H9 (cell line): ENCODE results near the gene GSTO1. TPM values are rescaled to one million over a fixed set of nuclear protein-coding genes. Genes with fewer than 3 reads are reported as not detected.

Source experiments
- DNase-seq: peaks from one replicate; pipeline ENCODE4 v3.0.0-alpha.2; 2017
- H2AFZ ChIP-seq: one replicate; pipeline ENCODE4 v1.6.1; 2013; ENCODE audit warnings: mild to moderate bottlenecking, low read length, control low read depth, moderate library complexity
- H2AK5ac ChIP-seq: 2 replicates; pipeline ENCODE4 v1.6.1; 2013; ENCODE audit warnings: low read length, control low read depth, mixed read lengths; ENCODE audit not compliant: insufficient read length
- H2BK120ac ChIP-seq: one replicate; pipeline ENCODE4 v1.6.1; 2013; ENCODE audit warnings: low read depth, mild to moderate bottlenecking, low read length, control low read depth, inconsistent platforms; ENCODE audit not compliant: poor library complexity, severe bottlenecking
- H2BK12ac ChIP-seq: 2 replicates; pipeline ENCODE4 v1.6.1; 2013; ENCODE audit warnings: low read length, control low read depth, mixed read lengths, low read depth; ENCODE audit not compliant: insufficient read length
- H2BK15ac ChIP-seq: 2 replicates; pipeline ENCODE4 v1.6.1; 2013; ENCODE audit warnings: low read depth, low read length, control low read depth
- H2BK20ac ChIP-seq: one replicate; pipeline ENCODE4 v1.6.1; 2013; ENCODE audit warnings: low read depth, mild to moderate bottlenecking, low read length, control low read depth, inconsistent platforms; ENCODE audit not compliant: poor library complexity, severe bottlenecking
- H2BK5ac ChIP-seq: 2 replicates; pipeline ENCODE4 v1.6.1; 2013; ENCODE audit warnings: low read length, control low read depth, mixed read lengths; ENCODE audit not compliant: insufficient read length
- H3K14ac ChIP-seq: 2 replicates; pipeline ENCODE4 v1.6.1; 2013; ENCODE audit warnings: low read length, control low read depth; ENCODE audit not compliant: insufficient read depth
- H3K18ac ChIP-seq: 2 replicates; pipeline ENCODE4 v1.6.1; 2013; ENCODE audit warnings: low read depth, mild to moderate bottlenecking, mixed read lengths, low read length, control low read depth; ENCODE audit not compliant: insufficient read length
- H3K23ac ChIP-seq: 2 replicates; pipeline ENCODE4 v1.6.1; 2013; ENCODE audit warnings: low read length, control low read depth, mixed read lengths, low read depth; ENCODE audit not compliant: insufficient read length
- H3K23me2 ChIP-seq: 2 replicates; pipeline ENCODE4 v1.6.1; 2013; ENCODE audit warnings: low read depth, mild to moderate bottlenecking, mixed read lengths, low read length, control low read depth; ENCODE audit not compliant: insufficient read length, poor library complexity, severe bottlenecking
- H3K27ac ChIP-seq: 2 replicates; pipeline ENCODE4 v1.5.1; 2013; ENCODE audit warnings: low read length, control low read depth, mixed read lengths, low read depth; ENCODE audit not compliant: insufficient read length
- H3K27me3 ChIP-seq: 2 replicates; pipeline ENCODE4 v1.6.1; 2013; ENCODE audit warnings: low read length, control low read depth, inconsistent platforms; ENCODE audit not compliant: insufficient read depth
- H3K4ac ChIP-seq: 2 replicates; pipeline ENCODE4 v1.6.1; 2013; ENCODE audit warnings: low read depth, mild to moderate bottlenecking, control low read depth, inconsistent platforms, low read length, moderate library complexity
- H3K4me1 ChIP-seq: 2 replicates; pipeline ENCODE4 v1.6.1; 2013; ENCODE audit warnings: low read length, control low read depth, inconsistent platforms; ENCODE audit not compliant: insufficient read depth
- H3K4me2 ChIP-seq: 2 replicates; pipeline ENCODE4 v1.6.1; 2013; ENCODE audit warnings: low read length, control low read depth, mixed read lengths; ENCODE audit not compliant: insufficient read length, insufficient read depth
- H3K56ac ChIP-seq: 2 replicates; pipeline ENCODE4 v1.6.1; 2013; ENCODE audit warnings: low read depth, mild to moderate bottlenecking, mixed read lengths, low read length, control low read depth; ENCODE audit not compliant: insufficient read length
- H3K79me1 ChIP-seq: 2 replicates; pipeline ENCODE4 v1.6.1; 2013; ENCODE audit warnings: low read depth, mild to moderate bottlenecking, moderate library complexity, low read length, control low read depth, inconsistent platforms; ENCODE audit not compliant: insufficient read depth, poor library complexity, severe bottlenecking
- H3K79me2 ChIP-seq: 2 replicates; pipeline ENCODE4 v1.6.1; 2013; ENCODE audit warnings: low read length, control low read depth, inconsistent platforms; ENCODE audit not compliant: insufficient read depth
- H3K9ac ChIP-seq: 2 replicates; pipeline ENCODE4 v1.6.1; 2013; ENCODE audit warnings: low read length, control low read depth, mixed read lengths; ENCODE audit not compliant: insufficient read length; ENCODE audit errors: extremely low read depth
- H3K9me3 ChIP-seq: one replicate; pipeline ENCODE4 v1.6.1; 2013; ENCODE audit warnings: low read depth, low read length, inconsistent platforms; ENCODE audit not compliant: control insufficient read depth
- H3T11ph ChIP-seq: one replicate; pipeline ENCODE4 v1.6.1; 2013; ENCODE audit warnings: mild to moderate bottlenecking, low read length, control low read depth, inconsistent platforms
- H4K20me1 ChIP-seq: one replicate; pipeline ENCODE4 v1.6.1; 2013; ENCODE audit not compliant: control insufficient read depth, insufficient read length, insufficient read depth
- H4K5ac ChIP-seq: 2 replicates; pipeline ENCODE4 v1.6.1; 2013; ENCODE audit warnings: low read depth, mild to moderate bottlenecking, mixed read lengths, low read length, control low read depth; ENCODE audit not compliant: insufficient read length
- H4K8ac ChIP-seq: replicated peaks from 2 replicates; pipeline ENCODE4 v1.6.1; 2013; ENCODE audit warnings: low read length, control low read depth, mixed read lengths, low read depth; ENCODE audit not compliant: insufficient read length
- H4K91ac ChIP-seq: 2 replicates; pipeline ENCODE4 v1.6.1; 2013; ENCODE audit warnings: low read depth, mild to moderate bottlenecking, moderate library complexity, mixed read lengths, low read length, control low read depth; ENCODE audit not compliant: insufficient read length
- H3K27ac Mint-ChIP-seq, 3 experiments: 2 replicates in 2 of 3; 3 replicates in 1 of 3; pipeline ENCODE4 v1.8.0; 2020 to 2021; ENCODE audit warnings: mixed read lengths in 3 of 3, mild to moderate bottlenecking in 1 of 3, moderate library complexity in 1 of 3
- H3K27me3 Mint-ChIP-seq: 2 replicates; pipeline ENCODE4 v1.8.0; 2021; ENCODE audit warnings: low read depth, mild to moderate bottlenecking, moderate library complexity, mixed read lengths
- H3K36me3 Mint-ChIP-seq, 3 experiments: 2 replicates in 2 of 3; 3 replicates in 1 of 3; pipeline ENCODE4 v1.8.0; 2020 to 2021; ENCODE audit warnings: low read depth in 3 of 3, mixed read lengths in 3 of 3; ENCODE audit not compliant: insufficient read depth in 1 of 3
- H3K4me1 Mint-ChIP-seq, 2 experiments: 2 replicates each; pipeline ENCODE4 v1.8.0; 2020; ENCODE audit warnings: mixed read lengths in 2 of 2
- H3K4me3 Mint-ChIP-seq, 2 experiments: 2 replicates in 1 of 2; 3 replicates in 1 of 2; pipeline ENCODE4 v1.8.0; 2020 to 2021; ENCODE audit warnings: mild to moderate bottlenecking in 2 of 2, mixed read lengths in 2 of 2, moderate library complexity in 1 of 2
- H3K9me3 Mint-ChIP-seq, 2 experiments: 2 replicates in 1 of 2; 3 replicates in 1 of 2; pipeline ENCODE4 v1.8.0; 2020; ENCODE audit warnings: mild to moderate bottlenecking in 2 of 2, mixed read lengths in 2 of 2, moderate library complexity in 1 of 2
- CTCF ChIP-seq: fragments of 200-600 bp; sonication (generic); conservative IDR thresholded peaks from 3 replicates; pipeline ENCODE4 v1.8.0; 2021; ENCODE audit warnings: antibody characterized with exemption, mild to moderate bottlenecking
- WGBS: extraction: QIAGEN DNeasy Blood & Tissue Kit; methylation state at CpG from one replicate; pipeline ENCODE4 v1.1.7; 2013; ENCODE audit warnings: missing lambda C conversion rate, low lambda C conversion rate, mixed read lengths; ENCODE audit not compliant: insufficient read length; ENCODE audit errors: extremely low coverage; 5-methylcytosine and 5-hydroxymethylcytosine counted together
- total RNA-seq: library from RNA; stranded (reverse); gene quantifications from 2 replicates; pipeline ENCODE4 v1.2.1, GENCODE V29; 2021

The GSTO1 gene
- total RNA-seq, 1 experiment from 2014 or later = 114 TPM

GRCh38 chr10:104232613-104233102 lies 22.0 kb upstream of the GSTO1 start:
- Histone ChIP-seq H3K4me2 (peak overlapping the region; percentile 76), H2BK12ac (no peak overlapping the region), H2BK20ac (no peak overlapping the region), H3K18ac (peak overlapping the region; percentile 63), H3K23ac (no peak overlapping the region), H2BK120ac (no peak overlapping the region), H3K27ac (no peak overlapping the region), H2AFZ (no peak overlapping the region), H2AK5ac (no peak overlapping the region), H2BK5ac (no peak overlapping the region), H3K79me2 (no peaks in the 10 kb centered on the region), H4K8ac (no peak overlapping the region), H3K4me1 (no peaks in the 10 kb centered on the region), H4K20me1 (no peaks in the 10 kb centered on the region), H3K23me2 (peaks cover 8% of the 10 kb centered on the region), H4K5ac (no peak overlapping the region), H4K91ac (no peak overlapping the region), H3K4ac (no peak overlapping the region), H3K9ac (peak overlapping the region; percentile 46), H3K14ac (no peak overlapping the region), H3K9me3 (no peaks in the 10 kb centered on the region), H3K56ac (no peak overlapping the region), H3K79me1 (no peaks in the 10 kb centered on the region), H2BK15ac (no peak overlapping the region), H3K27me3 (no peaks in the 10 kb centered on the region), H3T11ph (no peak overlapping the region)
- Mint-ChIP-seq H3K27me3 (no peaks in the 10 kb centered on the region), H3K4me3 (peak overlapping the region; percentile 91 to 94), H3K36me3 (peaks cover 4 to 5% (median 5%) of the 10 kb centered on the region in 3 experiments; a peak in 6 of 7 replicates), H3K27ac (no peak overlapping the region; a peak in 1 of 7 replicates), H3K9me3 (peaks cover 15 to 19% of the 10 kb centered on the region in 2 experiments), H3K4me1 (peaks cover 8 to 10% of the 10 kb centered on the region in 2 experiments; a peak in 3 of 4 replicates)
- DNase-seq = no peak
- TF ChIP-seq CTCF = no peak
- WGBS = no CpG with 5 or more reads among the region's 20 CpGs
